ENCODE measurements around the gene KEL. TPM values are rescaled to one million over a fixed set of nuclear protein-coding genes. Genes with fewer than 3 reads are reported as not detected.

Gene KEL
- total and polyA plus RNA-seq, 2 of the 4 experiments (the other 2 are of a cell fraction) = 0.03 TPM; not detected in 1

- no peaks in the 10 kb centered on the region for H3K79me1 ChIP-seq (ENCODE audit: low read depth in 1 of 2, low read length in 2 of 2)
- no CpG with 5 or more reads among the region's 1 CpG for WGBS, 2 experiments (ENCODE audit: extremely low coverage in 2 of 2, insufficient read length in 1 of 2)
- no peak overlapping the region for H2BK120ac ChIP-seq (ENCODE audit: low read depth, low read length)
- H2BK5ac ChIP-seq (ENCODE audit: low read depth, low read length, poor library complexity, severe bottlenecking) = no peak overlapping the region
- no peak overlapping the region for H2AK9ac ChIP-seq (replicated peaks; ENCODE audit: low read depth, low read length, poor library complexity)
- no peak overlapping the region for H3K18ac ChIP-seq (ENCODE audit: low read depth, low read length)
- H3K9me1 ChIP-seq (ENCODE audit: insufficient read depth, low read length) = no peaks in the 10 kb centered on the region
- no peak overlapping the region for H3K56ac ChIP-seq (ENCODE audit: extremely low read depth, insufficient read depth, low read length)
- no peak overlapping the region for H2BK20ac ChIP-seq (ENCODE audit: low read depth, low read length)
- H3K27me3 ChIP-seq (ENCODE audit: control insufficient read depth, insufficient read depth, low read length) = no peaks in the 10 kb centered on the region
- no peak overlapping the region for H3K23ac ChIP-seq (ENCODE audit: low read depth, low read length)
- H3K9me3 ChIP-seq (ENCODE audit: control insufficient read depth, insufficient read depth, low read length) = peaks cover 2% of the 10 kb centered on the region; the same call in 1 of the 2 replicates
- TF ChIP-seq MXI1 (IDR thresholded peaks at IDR 0.05; ENCODE audit: borderline replicate concordance, low read depth, low read length) (no peak), ELK1 (IDR thresholded peaks at IDR 0.05; ENCODE audit: borderline replicate concordance, low read depth, low read length) (no peak), SMC3 (IDR thresholded peaks at IDR 0.05; ENCODE audit: low read depth, low read length) (no peak), MAZ (IDR thresholded peaks at IDR 0.05; ENCODE audit: borderline replicate concordance, low read depth, low read length) (no peak), CTCF (conservative IDR thresholded peaks at IDR 0.05; ENCODE audit: low read depth, low read length) (no peak), NFE2L2 (IDR thresholded peaks at IDR 0.05; ENCODE audit: low read depth, low read length) (no peak), FOS (IDR thresholded peaks at IDR 0.05; ENCODE audit: low read depth, low read length) (no peak), CEBPB (IDR thresholded peaks at IDR 0.05; ENCODE audit: low read depth, low read length) (no peak), RFX5 (IDR thresholded peaks at IDR 0.05; ENCODE audit: low read depth, low read length) (no peak), CHD1 (IDR thresholded peaks at IDR 0.05; ENCODE audit: low read depth, low read length) (no peak)
- ChIA-PET CTCF (no interaction called here), POLR2A (ENCODE audit: unreplicated experiment) (no interaction called here)
- no peak overlapping the region for H2AK5ac ChIP-seq (ENCODE audit: low read depth, low read length)
- DNase-seq (no peak), ATAC-seq (ENCODE audit: low read depth) (no peak)
- H3K27ac ChIP-seq (ENCODE audit: insufficient read depth, low read length) = no peak overlapping the region
- H2AFZ ChIP-seq (replicated peaks; ENCODE audit: low read length, poor library complexity) = no peak overlapping the region
- in situ Hi-C loops (cut with MboI; ENCODE audit: low sequenced_read_pairs) = no loop called here
- no peak overlapping the region for H3K4me3 ChIP-seq (ENCODE audit: insufficient read depth, low read depth, low read length)
- no peaks in the 10 kb centered on the region for H3K36me3 ChIP-seq (ENCODE audit: control insufficient read depth, insufficient read depth, low read length)
- no peak overlapping the region for H3K4ac ChIP-seq (ENCODE audit: low read depth, low read length)
- dilution Hi-C loops (cut with HindIII; ENCODE audit: low sequenced_read_pairs, unreplicated experiment) = no loop called here
- H4K91ac ChIP-seq (ENCODE audit: insufficient read depth, low read depth, low read length) = no peak overlapping the region
- H4K8ac ChIP-seq (ENCODE audit: low read depth in 2 of 2, low read length in 2 of 2) = no peak overlapping the region
- intact Hi-C loops (cut with micrococcal nuclease) = no loop called here
- H2BK15ac ChIP-seq (ENCODE audit: low read depth, low read length) = no peak overlapping the region
- H3K4me2 ChIP-seq (ENCODE audit: low read depth, low read length) = no peak overlapping the region
- no peaks in the 10 kb centered on the region for H4K20me1 ChIP-seq (ENCODE audit: insufficient read depth, low read length)
- H4K5ac ChIP-seq (ENCODE audit: low read depth, low read length) = no peak overlapping the region
- no peaks in the 10 kb centered on the region for H3K4me1 ChIP-seq (ENCODE audit: control insufficient read depth, insufficient read depth, low read length)
- H3K9ac ChIP-seq (ENCODE audit: low read depth, low read length) = no peak overlapping the region
- H3K14ac ChIP-seq (replicated peaks; ENCODE audit: low read depth, low read length) = no peak overlapping the region
- no TSS peak for BruUV-seq (replicated peaks)
These were observed 22.1 kb upstream of the KEL start for GRCh38 chr7:142984297-142984696.
